CD4-positive, alpha-beta T cell treated with Interleukin-17A for 4 hours (primary cell): ENCODE data around the gene TLE6.
A peak's percentile ranks its signal among the peaks of the same experiment; 100 is the strongest.
"Not testable (repeated sequence)": the region's sequence is repeated elsewhere in the genome, so short reads cannot be mapped to it uniquely, and the experiment has no call there.

Experiments used
- DNase-seq: peaks from one replicate; pipeline ENCODE4 v3.0.0-alpha.2; 2020; ENCODE audit warnings: mixed read lengths

The TLE6 gene

GRCh38 chr19:3031607-3031867, 54.2 kb downstream of the TLE6 start:
- DNase-seq = no peak

GRCh38 chr19:3033595-3034405, 56.4 kb downstream of the TLE6 start:
- no peak for DNase-seq

DNA sequence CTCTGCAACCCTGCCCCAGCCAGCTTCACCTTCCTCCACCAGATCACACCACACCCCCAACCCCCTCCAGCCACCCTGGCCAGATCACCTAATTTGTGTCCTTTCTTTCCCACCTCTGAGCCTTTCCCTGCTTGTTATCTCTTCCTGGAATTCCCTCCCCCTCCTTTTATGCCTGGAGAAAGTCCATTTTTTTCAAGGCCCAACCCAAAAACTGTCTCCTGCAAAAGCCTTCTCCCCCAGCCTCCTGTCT, 57.0 kb downstream of the TLE6 start:
- no peak for DNase-seq

GRCh38 chr19:3034656-3035541, 57.5 kb downstream of the TLE6 start:
- peak; percentile 53 for DNase-seq

DNA sequence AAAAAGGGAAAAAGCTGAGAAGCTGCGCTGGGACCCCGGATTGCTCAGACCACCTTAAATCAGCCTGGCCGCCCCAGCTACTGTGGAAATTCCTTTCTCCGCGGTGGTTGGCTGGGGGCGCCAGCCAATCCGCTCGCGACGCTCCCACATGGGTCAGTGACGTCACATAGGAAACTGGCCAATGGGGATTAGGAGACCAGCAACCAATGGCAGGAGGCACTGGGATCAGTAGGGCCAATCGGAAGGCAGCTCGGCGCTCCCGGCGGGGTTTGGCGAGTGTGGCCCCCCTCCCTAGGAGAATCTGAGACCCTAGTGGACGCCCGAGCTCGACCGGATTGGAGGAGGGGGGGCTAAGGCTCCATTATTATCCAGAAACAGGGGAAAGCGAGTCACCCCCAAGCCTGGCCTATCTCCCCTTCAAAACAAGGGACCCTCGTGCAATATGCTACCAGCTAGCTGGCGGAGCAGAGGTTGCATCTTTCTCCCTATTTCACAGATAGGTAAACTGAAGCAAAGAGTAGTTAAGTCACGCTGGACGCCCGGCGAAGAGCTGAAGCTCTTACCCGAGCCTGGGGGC, 58.3 kb downstream of the TLE6 start:
- DNase-seq = peak; percentile 95

DNA sequence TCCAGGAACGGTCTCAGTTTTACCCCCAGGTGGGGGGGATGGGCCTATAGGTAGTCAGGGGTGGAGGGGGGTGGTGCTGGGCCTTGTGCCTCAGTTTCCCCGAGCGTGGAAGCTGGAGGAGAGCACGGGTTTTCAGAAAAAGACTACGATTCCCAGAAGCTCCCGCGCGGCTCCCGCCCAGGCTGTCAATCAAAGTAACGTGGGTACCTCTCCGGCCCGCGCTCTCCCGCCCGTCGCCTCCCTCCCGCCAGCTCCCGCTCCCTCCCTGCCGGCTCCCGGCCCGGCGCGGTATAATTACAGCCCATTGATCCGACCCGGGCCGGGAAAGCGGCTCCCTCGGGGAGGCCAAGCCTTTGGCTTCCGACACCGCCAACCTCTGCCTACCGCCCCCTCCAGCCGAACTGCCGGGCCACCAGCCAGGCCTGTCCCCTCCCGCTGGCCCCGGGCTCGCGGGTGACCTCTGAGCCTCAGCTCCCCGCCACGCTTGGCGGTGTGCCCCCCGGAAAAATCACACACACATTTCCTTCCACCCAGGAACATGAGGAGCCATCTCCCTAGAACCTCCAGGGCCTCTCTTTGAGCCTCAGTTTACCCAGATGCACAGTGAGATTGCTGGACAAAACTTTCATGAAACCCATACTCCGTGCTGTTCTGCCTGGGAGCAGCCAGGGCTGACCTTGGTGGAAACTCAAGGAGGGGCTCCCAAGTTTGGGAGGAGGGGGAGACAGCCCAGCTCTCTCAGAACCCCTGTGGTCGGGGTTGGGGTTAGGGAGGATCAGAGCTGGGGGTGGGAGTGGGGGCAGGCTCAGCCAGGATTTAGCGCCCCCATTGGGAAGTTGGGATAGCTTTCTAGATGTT, 59.0 kb downstream of the TLE6 start:
- DNase-seq = peak; percentile 85

DNA sequence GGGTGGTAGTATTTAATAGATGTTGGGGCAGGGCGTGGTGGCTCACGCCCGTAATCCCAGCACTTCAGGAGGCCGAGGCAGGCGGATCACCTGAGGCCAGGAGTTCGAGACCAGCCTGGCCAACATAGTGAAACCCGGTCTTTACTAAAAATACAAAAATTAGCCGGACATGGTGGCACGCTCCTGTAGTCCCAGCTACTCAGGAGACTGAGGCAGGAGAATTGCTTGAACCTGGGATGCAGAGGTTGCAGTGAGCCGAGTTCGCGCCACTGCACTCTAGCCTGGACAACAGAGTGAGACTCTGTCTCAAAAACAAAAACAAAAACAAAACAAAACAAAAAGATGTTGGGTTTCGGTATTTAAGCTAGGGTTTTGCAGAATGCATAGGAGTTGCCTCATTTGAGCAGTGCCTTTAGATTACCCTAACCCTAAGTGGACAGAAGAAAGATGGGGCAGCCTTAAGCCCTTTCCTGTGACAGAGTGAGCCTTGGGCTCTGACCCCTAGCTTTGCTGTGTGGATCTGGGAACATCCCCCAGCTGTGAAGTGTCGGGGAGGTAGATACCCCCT, 59.7 kb downstream of the TLE6 start:
- DNase-seq = not testable (repeated sequence)

GRCh38 chr19:3038214-3038613, 60.9 kb downstream of the TLE6 start:
- no peak for DNase-seq

GRCh38 chr19:3039125-3039524, 61.8 kb downstream of the TLE6 start:
- DNase-seq = no peak

DNA sequence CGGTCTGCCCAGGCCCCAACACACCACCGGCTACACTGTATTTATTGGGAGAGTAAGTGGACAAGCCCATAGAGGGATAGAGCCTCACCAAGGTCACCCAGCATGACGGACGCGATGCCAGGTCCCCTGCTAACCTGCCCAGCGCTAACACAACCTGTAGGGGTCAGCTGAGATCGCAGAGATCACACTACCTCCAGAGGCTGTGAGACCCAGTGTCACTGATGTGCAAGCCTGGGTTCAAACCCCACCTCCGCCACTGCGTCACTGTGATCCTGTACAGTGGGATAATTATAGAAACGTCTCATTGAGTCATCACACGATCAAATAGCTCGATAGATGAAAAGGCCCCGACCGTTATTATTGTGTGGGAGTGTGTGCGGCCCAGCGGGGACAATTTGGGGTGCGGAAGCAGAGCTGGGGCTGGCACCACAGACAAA, 62.3 kb downstream of the TLE6 start:
- peak; percentile 33 for DNase-seq

GRCh38 chr19:3041327-3041726, 64.0 kb downstream of the TLE6 start:
- no peak for DNase-seq

DNA sequence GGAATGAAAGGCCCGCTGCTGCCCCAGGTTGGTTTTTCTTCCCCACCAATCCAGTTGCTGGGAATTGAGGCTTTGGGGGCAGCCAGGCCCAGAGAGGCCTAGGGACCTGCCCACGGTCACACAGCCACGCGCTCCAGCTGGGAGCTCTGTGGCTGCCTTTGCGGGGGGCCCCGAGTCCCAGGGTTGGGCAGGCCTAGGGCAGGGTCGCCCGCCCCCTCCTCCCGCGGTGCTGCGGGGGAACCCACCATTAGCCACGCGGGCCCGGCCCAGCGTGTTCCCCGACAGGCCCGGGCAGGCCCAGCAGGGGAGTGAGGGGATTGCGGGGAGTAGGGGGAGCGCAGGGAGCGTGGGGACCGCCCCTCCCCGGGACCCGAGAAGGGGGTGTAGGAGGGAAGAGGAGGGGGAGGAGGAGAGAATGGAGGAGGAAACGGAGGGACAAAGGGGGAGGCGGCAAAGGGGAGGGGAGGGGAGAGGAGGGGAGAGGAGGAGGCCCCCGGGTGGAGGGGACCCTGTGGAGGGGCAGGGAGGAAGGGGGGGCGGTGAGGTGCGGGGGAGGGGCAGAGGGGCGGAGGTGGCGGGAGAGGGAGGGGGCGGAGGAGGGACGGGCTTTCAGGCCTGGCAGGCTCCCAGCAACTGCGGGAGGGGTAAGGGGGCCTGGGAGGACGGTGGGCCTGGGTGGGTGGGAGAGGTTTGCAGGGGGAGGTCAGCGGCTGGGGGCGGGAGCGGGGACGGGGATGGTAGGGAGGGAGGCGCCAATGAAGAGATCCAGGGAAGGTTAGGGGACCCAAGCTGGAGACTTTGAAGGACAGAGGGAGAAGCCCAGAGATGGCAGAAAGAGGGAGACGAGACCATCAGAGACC, 64.6 kb downstream of the TLE6 start:
- DNase-seq = peak; percentile 20

DNA sequence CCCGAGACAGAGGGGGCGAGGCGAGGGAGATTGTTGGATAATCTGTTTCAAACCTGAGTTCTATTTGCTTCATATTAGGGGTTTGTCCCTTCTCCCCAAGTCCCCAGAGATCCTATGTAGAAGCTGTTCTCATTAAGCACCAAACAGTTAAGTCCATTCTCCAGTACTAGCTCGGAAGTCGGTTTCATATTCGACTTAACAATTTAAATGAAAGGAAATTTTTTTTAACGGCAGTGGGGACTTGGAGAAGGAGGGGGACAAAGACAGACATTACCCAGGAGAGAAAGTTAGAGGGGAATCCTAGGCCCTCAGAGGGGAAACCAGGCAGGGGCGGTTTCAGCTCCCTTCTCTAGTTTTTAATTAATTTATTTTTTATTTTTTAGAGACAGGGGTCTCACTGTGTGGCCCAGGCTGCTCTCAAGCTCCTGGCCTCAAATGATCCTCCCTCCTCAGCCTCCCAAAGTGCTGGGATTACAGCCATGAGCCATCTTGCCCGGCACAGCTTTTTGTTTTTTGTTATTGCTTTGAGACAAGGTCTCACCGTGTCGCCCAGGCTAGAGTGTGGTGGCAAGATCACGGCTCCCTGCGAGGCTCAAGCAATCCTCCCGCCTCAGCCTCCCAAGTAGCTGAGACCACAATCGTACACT, 65.4 kb downstream of the TLE6 start:
- DNase-seq = no peak
